Smooth muscle cell of the coronary artery (primary cell): ENCODE data around the gene DPRX. TPM values are rescaled to one million over a fixed set of nuclear protein-coding genes. Genes with fewer than 3 reads are reported as not detected.

Source experiments
- total RNA-seq: library from RNA; depleted of rRNA; stranded (reverse); fragments of >200 nt; gene quantifications from 2 replicates; pipeline ENCODE4 v1.2.3, GENCODE V29; 2014; ENCODE audit warnings: low replicate concordance

DPRX gene, protein sequence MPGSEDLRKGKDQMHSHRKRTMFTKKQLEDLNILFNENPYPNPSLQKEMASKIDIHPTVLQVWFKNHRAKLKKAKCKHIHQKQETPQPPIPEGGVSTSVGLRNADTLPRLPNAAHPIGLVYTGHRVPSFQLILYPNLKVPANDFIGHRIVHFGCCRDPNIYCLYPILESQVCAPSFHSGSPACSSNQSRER
- not detected in 2 replicates for total RNA-seq

DNA sequence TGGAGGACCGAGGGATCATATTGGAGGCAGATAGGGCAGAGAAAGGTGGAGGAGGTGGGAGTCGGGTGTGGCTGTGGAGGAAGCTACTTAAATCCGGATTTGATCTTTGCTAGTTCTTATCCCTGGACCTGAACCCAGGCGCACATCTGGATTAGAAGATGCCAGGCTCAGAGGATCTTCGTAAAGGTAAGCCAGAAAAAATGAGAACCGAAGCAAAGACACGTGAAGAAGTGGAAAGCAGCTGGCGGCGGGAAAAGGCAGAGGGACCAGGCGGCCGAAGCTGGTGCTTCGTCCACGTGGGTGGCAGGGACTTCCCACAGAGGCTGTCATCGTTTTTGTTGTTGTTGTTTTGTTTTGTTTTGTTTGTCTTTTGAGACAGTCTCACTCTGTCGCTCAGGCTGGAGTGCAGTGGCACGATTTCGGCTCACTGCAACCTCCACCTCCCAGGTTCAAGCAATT lies at the start of gene DPRX:
TSS of gene DPRX (plus strand) at position 51 of the 459 bp plus-strand sequence. CDS start at position 159, 108 bp downstream.

Other genes starting within 250 kb of the DPRX start
- 8.9 and 10.2 TPM in 2 replicates for gene ZNF765, start 236.8 kb upstream of the DPRX start, total RNA-seq
- 9.0 and 9.8 TPM in 2 replicates for gene ZNF761, start 200.0 kb upstream of the DPRX start, total RNA-seq
- 3.2 and 3.7 TPM in 2 replicates for gene ZNF813, start 164.3 kb upstream of the DPRX start, total RNA-seq
- gene ZNF331, start 93.9 kb upstream of the DPRX start, total RNA-seq, result 7.8 and 12.1 TPM in 2 replicates
- 0.08 TPM in 1 of 2 replicates, not detected in the other for gene NLRP12, start 192.3 kb downstream of the DPRX start, total RNA-seq
- 1.2 and 10.9 TPM in 2 replicates for gene MYADM, start 235.9 kb downstream of the DPRX start, total RNA-seq